Spleen (tissue), 7 donors: ENCODE data around the gene NUMB.

ENCODE experiments used
- POLR2A ChIP-seq, 3 donors: fragments of 450-650 bp; IDR thresholded peaks; one replicate each; pipeline ENCODE4 v1.5.1; 2017; ENCODE audit warnings: antibody characterized with exemption in 3 of 3, mild to moderate bottlenecking in 1 of 3
- POLR2AphosphoS5 ChIP-seq, 3 donors: sonication (generic); formaldehyde crosslinking; IDR thresholded peaks; one replicate each; pipeline ENCODE4 v1.5.1; 2017; ENCODE audit warnings: antibody characterized with exemption in 3 of 3
- TF ChIP-seq, protein P1 (sequence below), 11 experiments: fragments of 200-600 bp in 7 of 11; fragments of 450-650 bp in 4 of 11; sonication (generic) in 4 of 11; IDR thresholded peaks in 8 of 11; conservative IDR thresholded peaks in 3 of 11; 1 replicate in 7 of 11; 2 replicates in 4 of 11; pipeline versions ENCODE4 v1.4.0 to v1.8.0; 2016 to 2021; ENCODE audit warnings: antibody characterized with exemption in 11 of 11, inconsistent platforms in 4 of 11, mild to moderate bottlenecking in 1 of 11
- donor health status: DM: no; HTN: no; CAD: no; lungs with moderate emphysema.
- donor health status: DM: no; HTN: no; CAD: no.
- donor health status: DM: no; HTN: no; CAD: no.

- TF ChIP-seq, protein P1, sequence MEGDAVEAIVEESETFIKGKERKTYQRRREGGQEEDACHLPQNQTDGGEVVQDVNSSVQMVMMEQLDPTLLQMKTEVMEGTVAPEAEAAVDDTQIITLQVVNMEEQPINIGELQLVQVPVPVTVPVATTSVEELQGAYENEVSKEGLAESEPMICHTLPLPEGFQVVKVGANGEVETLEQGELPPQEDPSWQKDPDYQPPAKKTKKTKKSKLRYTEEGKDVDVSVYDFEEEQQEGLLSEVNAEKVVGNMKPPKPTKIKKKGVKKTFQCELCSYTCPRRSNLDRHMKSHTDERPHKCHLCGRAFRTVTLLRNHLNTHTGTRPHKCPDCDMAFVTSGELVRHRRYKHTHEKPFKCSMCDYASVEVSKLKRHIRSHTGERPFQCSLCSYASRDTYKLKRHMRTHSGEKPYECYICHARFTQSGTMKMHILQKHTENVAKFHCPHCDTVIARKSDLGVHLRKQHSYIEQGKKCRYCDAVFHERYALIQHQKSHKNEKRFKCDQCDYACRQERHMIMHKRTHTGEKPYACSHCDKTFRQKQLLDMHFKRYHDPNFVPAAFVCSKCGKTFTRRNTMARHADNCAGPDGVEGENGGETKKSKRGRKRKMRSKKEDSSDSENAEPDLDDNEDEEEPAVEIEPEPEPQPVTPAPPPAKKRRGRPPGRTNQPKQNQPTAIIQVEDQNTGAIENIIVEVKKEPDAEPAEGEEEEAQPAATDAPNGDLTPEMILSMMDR (IDR thresholded peaks at IDR 0.05 in 8 of 11, conservative IDR thresholded peaks at IDR 0.05 in 3 of 11) = no peak
- TF ChIP-seq POLR2A (IDR thresholded peaks at IDR 0.05) (no peak), POLR2AphosphoS5 (IDR thresholded peaks at IDR 0.05) (no peak)
Observed at GRCh38 chr14:73243341-73243740, 215.0 kb downstream of the NUMB start.
